Skin epidermis (tissue), 12 donors: ENCODE measurements around the gene IL22RA2.

Experiments used
- H3K27ac ChIP-seq, 21 experiments: fragments of 200-600 bp; sonication (generic) in 11 of 21; one replicate each; pipeline ENCODE4 v1.5.0; 2020; ENCODE audit warnings: mild to moderate bottlenecking in 3 of 21, inconsistent platforms in 2 of 21, moderate library complexity in 2 of 21
- H3K4me3 ChIP-seq, 7 experiments: fragments of 200-600 bp; sonication (generic) in 2 of 7; one replicate each; pipeline ENCODE4 v1.5.0; 2020; ENCODE audit warnings: inconsistent platforms in 2 of 7, mild to moderate bottlenecking in 2 of 7, moderate library complexity in 1 of 7

IL22RA2 gene

DNA sequence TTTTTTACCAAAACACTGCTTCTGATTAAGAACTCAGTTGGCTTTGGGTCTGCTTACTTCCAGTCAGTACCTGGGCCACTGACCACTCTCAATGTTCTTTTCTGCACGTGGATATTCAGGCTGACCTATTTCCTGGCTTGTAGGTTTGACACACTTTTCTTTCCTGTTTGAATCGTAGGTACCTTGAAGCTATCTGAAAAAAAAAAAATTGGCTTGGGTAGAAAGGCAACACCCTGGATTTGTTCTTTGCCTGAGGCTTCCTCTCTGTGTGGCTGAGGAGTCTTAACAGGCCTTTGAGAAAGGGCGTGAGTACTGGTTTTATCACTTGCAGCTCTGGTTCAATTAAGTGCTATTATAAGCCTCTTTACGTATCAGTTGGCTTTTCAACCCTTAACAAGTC lies 68.1 kb downstream of the IL22RA2 start:
- peak overlapping the region in 6 of 21 experiments; percentile 3 to 70 (median 50) for H3K27ac ChIP-seq
- no peak overlapping the region for H3K4me3 ChIP-seq

DNA sequence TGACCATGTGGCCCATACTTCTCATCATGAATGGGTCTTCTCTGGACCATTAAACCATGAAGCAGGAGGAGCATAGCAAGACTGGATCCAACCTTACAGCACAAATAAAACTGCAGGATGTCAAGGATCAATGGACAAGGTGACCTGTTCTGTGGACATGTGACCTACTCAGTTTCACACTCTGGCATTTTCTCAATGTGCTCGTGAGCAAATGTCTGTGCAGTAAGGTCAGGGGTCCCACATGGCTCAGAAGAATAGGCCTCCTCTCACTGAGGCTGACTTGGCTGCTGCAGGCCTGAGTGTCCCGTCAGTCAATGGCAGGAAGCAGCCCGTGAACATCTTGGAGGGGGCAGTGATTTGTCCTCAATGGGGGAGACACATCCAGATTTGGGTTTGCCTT lies 68.5 kb downstream of the IL22RA2 start:
- Histone ChIP-seq H3K4me3 (no peak overlapping the region), H3K27ac (peak overlapping the region in 7 of 21 experiments; percentile 3 to 70 (median 47))

DNA sequence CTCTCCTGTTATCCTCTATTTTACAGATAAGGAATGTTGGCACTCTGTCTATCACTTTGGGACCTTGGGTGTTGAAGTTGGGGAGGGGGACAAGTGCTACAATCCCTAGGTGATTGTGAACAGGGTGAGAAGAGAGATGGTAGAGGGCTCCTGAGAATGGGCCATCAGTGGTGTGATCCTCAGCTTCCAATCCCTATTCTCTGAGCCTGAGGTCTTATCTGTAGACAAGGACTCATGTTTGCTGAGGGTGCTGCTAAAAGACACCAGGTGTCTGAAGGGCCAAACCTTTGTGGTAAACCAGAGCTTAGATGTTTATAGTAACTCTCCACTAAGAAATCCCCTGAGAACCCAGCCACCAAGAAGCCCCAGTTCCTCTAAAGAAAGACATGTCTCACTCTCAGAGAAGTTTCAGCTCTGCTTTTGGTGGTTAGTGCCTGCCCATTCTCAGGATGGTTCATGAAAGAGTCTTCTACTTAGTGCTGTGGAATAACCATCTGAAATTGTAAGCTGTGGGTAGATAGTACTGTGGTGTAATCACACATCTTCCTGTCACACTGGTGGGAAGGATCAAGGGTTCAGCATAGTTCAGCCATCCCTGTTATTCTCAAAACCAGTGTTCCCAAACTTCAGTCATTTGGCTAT lies 70.5 kb downstream of the IL22RA2 start:
- Histone ChIP-seq H3K27ac (no peak overlapping the region), H3K4me3 (no peak overlapping the region)

DNA sequence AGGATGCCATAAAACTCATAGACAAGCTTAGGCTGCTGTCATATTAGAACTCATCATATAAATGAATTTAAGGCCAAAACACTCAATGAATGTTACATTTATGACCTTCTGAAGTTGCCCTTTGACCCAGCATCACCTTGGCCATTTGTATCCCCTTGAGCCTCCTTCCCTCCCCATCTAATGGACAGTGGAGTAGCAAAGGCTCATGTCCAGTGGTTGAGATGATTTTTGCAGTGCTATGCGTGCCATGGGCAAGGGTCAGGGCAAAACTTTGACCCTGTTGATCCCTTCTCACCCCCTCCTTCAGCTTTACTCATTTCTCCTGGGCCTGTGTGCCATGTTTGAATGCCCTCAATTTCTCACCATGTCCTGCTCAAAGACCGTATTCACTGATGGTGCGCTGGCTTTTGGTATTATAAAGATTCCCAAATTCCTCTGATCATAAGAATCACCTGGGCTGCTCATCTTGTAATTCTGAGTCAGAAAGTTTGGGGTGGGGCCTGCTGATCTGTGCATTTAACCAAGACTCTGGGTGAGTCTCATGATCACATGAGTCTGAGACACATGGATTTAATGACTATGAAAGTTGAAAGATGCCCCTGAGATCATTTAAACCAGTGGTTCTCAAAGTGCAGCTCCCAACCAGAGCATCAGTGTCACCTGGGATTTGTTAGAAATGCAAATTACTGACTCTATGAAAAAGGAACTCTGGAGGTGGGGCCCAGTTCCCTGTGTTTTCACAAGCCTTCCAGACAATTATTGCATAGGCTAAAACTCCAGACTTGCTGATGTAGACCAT lies 71.2 kb downstream of the IL22RA2 start:
- no peak overlapping the region for H3K4me3 ChIP-seq
- peak overlapping the region in 1 of 21 experiments; percentile 38 for H3K27ac ChIP-seq

DNA sequence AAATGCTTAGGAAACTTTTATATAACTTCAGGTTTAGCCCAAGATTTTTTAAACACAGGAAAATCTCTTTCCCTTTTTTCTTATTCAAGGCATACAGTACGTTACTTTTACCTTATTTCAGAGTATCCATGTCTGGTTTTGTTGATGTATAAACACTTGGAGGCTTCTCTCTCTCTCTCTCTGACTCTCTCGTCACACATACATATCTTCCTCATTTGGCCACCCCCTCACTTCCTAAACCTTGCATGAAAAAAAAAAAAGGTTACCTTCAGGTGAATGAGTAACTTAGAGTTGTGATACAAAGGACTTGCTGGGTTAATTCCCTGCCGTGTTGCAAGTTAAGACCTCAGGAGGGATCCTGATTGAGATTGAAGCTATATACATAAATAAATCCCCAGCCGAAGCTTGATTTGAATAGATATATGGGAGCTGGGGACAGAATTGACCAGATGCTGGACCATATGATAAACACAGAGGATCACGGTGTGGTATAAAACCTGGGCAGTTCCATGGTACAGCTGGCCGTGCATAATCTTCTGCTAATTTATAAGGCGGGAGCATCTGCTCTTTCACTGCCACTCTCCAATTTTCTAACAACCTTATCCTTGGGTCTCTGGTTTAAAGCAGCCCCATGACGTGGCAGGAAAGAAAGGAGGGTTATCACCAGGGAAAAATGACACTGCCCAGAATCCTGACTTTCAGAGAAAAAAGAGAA lies 73.6 kb downstream of the IL22RA2 start:
- Histone ChIP-seq H3K27ac (peak overlapping the region in 1 of 21 experiments; percentile 16), H3K4me3 (no peak overlapping the region)

DNA sequence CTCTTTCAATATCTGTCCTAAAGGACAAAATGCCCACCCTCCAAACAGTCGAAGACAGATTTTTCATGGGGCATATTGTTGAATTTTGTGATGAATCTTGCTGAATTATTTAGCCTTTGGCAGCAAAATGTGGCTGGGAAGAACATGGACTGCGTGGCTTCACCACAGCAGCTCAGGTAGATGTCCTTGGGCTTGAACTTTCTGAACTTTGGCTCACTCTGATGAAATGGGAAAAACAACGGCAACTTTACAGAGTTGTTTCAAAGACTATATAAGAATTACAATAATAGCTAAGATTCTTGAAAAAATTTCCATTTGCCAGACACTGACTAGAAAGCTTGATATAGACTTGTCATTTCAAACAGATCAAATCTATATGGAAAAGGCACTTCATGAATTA lies 75.9 kb downstream of the IL22RA2 start:
- Histone ChIP-seq H3K4me3 (no peak overlapping the region), H3K27ac (no peak overlapping the region)

DNA sequence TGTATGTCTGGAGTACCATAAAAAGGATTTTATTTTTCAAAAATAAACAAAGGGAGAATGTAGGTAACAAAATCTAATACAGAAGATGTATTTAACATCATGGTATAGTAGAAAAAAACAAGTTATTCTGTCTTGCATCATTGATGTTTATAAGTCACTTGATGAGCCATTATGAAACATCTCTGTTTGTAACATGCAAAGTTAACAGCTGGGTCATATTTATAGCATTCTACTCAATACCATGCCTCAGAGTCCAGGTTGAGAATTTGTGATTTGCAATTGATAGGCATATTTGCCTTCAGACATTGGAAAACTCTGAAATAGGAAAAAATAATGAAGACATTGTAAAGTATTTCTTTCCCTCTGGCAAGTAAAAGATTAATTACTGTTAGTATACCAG lies 76.4 kb downstream of the IL22RA2 start:
- no peak overlapping the region for H3K4me3 ChIP-seq
- no peak overlapping the region for H3K27ac ChIP-seq

DNA sequence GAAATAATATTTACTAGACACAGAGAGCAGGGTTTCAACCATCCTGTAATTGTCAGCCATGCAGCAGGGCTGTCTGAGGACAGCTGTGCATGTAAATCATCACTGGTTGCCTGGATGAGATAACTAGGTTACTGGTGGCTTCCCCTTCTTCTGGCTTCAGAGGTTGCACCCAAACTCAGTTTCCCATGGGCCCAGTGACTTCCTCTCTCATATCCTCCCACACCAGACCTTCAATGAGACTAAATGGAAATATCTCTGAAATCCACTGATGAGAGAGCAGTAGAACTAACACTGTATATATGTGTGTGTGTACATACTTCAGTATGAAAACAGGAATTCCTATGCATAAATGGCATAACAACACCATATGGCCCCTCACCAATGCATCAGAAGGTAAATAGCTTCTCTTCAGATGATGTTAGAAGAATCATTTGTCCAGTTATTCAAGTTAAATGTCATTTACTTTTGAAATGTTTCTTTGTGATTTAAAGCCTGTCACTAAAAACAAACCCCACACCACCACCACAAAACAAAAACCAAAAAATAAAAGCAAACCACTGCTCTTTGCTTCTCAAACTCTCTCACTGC lies 77.7 kb downstream of the IL22RA2 start:
- Histone ChIP-seq H3K27ac (no peak overlapping the region), H3K4me3 (no peak overlapping the region)

DNA sequence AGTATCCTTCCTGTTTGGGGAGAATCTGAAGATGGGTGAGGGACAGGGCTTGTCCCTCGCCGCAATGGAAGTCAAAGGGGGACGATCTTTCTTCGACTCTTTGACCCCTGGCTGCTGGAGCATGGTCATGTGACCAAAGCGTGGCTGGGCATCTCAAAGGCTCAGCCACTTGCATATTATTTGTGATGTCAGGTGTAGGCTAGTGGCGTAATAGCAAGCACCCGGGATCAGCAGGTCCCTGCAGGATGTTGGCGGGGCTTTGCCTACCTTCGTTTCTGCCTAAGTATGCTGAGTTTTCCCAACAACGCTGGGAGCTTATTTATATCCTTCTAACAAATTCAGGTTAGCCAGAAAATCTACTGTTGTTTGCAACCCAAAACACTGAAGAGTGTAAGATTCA lies 78.4 kb downstream of the IL22RA2 start:
- Histone ChIP-seq H3K27ac (peak overlapping the region in 1 of 21 experiments; percentile 42), H3K4me3 (no peak overlapping the region)

DNA sequence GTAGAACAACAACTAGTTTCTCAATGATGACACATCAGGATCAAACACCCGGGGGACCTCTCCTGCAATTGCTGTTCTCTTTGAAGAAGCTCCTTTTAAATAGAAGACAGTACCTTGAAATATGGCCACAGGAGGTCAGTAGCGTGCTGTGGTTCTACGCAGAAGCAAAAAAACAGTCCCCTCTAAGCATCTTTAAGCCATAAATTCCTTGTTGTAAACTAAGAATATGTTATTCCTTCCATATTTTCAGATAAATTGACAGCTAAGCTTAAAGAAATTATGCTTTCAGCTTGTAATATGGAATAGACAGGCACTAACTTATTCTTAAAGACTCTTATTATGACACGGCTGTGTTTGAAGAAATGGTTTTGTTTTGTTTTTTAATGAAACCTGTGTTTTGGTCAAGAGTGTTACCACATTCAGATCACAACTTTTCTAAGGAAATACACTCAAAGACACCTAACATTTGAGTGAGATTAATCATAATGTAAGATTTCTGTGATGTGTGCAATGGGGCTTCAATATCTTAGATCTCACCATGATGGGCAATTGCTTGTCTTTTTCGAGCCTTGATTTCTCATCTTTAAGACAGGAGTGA lies 78.9 kb downstream of the IL22RA2 start:
- H3K27ac ChIP-seq: peak overlapping the region in 1 of 21 experiments; percentile 42
- no peak overlapping the region for H3K4me3 ChIP-seq
